WERI-Rb-1 (cell line): ENCODE results near the gene RIBC1.
"Not testable (repeated sequence)": the region's sequence is repeated elsewhere in the genome, so short reads cannot be mapped to it uniquely, and the experiment has no call there.

ENCODE experiments used
- DNase-seq: peaks from one replicate; pipeline ENCODE4 v3.0.0-alpha.2; 2020
- H3K27ac ChIP-seq: fragments of 250-450 bp; sonication (Bioruptor Pico); 2 replicates; pipeline ENCODE4 v1.5.1; 2020; ENCODE audit warnings: mild to moderate bottlenecking, moderate library complexity
- H3K27me3 ChIP-seq: fragments of 250-450 bp; sonication (Bioruptor Pico); 2 replicates; pipeline ENCODE4 v1.5.1; 2021; ENCODE audit warnings: mild to moderate bottlenecking, low read depth, moderate library complexity; ENCODE audit not compliant: insufficient read depth, severe bottlenecking
- H3K36me3 ChIP-seq: fragments of 250-450 bp; sonication (Bioruptor Pico); 2 replicates; pipeline ENCODE4 v1.5.1; 2020; ENCODE audit warnings: mild to moderate bottlenecking, moderate library complexity
- H3K4me3 ChIP-seq: 2 replicates; pipeline ENCODE4 v1.5.1; 2011; ENCODE audit warnings: low read depth, mild to moderate bottlenecking, control low read depth, low read length
- H3K9me3 ChIP-seq: fragments of 250-450 bp; sonication (Bioruptor Pico); 2 replicates; pipeline ENCODE4 v1.5.1; 2021; ENCODE audit warnings: mild to moderate bottlenecking, moderate library complexity; ENCODE audit not compliant: severe bottlenecking
- TF ChIP-seq, protein P1 (sequence below): IDR thresholded peaks from 2 replicates; pipeline ENCODE4 v1.5.1; 2011; ENCODE audit warnings: low read depth, mild to moderate bottlenecking, control low read depth, inconsistent platforms, low read length

RIBC1 gene

DNA sequence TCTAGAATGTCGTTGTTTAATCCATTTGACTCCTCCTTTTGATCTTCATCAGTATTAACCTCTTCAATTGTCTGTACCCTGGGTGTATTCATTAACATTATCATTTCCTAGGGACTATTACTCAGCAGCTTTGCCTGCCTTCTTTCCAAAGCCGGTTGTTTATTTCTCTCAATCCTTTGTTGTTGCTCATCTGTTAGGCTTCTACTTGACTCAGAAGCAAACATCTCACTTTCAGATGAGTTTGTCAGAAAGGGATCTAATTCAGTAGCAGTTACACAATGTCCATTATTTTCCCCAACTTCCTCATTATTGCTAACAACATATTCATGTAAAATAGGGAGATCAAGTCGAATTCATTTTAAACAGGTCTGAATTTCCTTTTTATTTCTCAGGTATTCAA is 33.6 kb downstream of the RIBC1 start:
- Histone ChIP-seq H3K27me3 (peaks cover 41% of the 10 kb centered on the region), H3K4me3 (no peak overlapping the region), H3K27ac (no peak overlapping the region), H3K36me3 (no peaks in the 10 kb centered on the region), H3K9me3 (no peaks in the 10 kb centered on the region)
- TF ChIP-seq, protein P1, sequence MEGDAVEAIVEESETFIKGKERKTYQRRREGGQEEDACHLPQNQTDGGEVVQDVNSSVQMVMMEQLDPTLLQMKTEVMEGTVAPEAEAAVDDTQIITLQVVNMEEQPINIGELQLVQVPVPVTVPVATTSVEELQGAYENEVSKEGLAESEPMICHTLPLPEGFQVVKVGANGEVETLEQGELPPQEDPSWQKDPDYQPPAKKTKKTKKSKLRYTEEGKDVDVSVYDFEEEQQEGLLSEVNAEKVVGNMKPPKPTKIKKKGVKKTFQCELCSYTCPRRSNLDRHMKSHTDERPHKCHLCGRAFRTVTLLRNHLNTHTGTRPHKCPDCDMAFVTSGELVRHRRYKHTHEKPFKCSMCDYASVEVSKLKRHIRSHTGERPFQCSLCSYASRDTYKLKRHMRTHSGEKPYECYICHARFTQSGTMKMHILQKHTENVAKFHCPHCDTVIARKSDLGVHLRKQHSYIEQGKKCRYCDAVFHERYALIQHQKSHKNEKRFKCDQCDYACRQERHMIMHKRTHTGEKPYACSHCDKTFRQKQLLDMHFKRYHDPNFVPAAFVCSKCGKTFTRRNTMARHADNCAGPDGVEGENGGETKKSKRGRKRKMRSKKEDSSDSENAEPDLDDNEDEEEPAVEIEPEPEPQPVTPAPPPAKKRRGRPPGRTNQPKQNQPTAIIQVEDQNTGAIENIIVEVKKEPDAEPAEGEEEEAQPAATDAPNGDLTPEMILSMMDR, result no peak
- DNase-seq, result no peak

DNA sequence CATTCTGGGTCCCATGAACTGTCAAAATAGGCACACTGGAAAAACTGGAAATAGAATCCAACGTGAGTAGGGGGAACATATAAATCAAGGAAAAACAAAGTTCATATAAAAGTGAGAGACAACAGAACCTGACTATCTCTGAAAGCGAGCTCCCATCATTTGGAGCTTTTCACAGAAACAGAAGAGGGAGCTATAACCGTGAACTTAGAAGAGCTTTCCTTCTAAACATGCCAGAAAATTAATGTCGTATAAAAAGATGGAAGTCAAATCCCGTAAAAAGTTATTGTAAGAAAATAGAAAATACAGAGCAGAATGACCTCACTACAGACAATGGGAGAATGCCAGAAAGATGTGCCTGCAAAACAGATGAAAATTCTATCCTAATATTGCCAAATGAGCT is 35.4 kb downstream of the RIBC1 start:
- TF ChIP-seq, protein P1, result 0 out of 2 replicates have a peak, but pooled peaks have one; percentile 2
- no peak overlapping the region for H3K27ac ChIP-seq
- no peak for DNase-seq
- H3K9me3 ChIP-seq, result no peaks in the 10 kb centered on the region
- H3K27me3 ChIP-seq, result peaks cover 50% of the 10 kb centered on the region
- H3K4me3 ChIP-seq, result no peak overlapping the region
- H3K36me3 ChIP-seq, result no peaks in the 10 kb centered on the region

DNA sequence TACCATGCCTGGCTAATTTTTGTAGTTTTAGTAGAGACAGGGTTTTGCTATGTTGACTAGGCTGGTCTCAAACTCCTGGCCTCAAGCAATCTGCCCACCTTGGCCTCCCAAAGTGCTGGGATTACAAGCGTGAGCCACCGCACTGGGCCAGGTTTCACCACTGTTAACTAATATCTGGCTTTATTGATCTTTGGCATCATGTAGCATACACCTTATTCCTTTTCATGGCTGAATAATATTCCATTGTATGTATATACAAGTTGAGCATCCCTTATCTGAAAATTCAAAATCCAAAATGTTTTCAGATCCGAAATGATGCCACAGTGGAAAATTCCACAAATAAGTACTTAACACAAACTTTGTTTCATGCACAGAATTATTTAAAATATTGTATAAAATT is 46.0 kb downstream of the RIBC1 start:
- not testable (repeated sequence) for H3K36me3 ChIP-seq, DNase-seq, H3K27ac ChIP-seq

DNA sequence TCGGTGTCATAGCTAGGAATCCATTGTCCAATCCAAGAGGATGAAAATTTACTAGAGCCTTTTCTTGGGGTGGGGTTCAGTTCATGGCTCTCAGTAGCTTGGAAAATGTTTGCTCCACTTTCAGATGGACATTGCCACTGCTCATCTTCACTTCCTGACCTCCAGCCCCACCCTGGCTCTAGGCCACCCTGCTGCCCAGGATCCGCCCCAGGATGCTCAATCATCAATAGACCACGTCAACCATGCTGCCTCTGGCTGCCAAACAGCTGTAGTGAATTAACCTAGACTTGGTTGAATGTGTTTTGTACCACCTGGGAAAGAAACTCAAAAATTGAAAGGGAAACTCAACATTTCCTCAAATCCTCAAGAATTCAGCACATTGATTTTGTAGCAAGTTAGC is 48.7 kb downstream of the RIBC1 start:
- Histone ChIP-seq H3K9me3 (no peaks in the 10 kb centered on the region), H3K36me3 (no peaks in the 10 kb centered on the region), H3K27ac (no peak overlapping the region), H3K27me3 (peaks cover 22% of the 10 kb centered on the region), H3K4me3 (no peak overlapping the region)
- DNase-seq, result no peak
- TF ChIP-seq, protein P1, result no peak

More for the DNA sequence above, 46.0 kb downstream of the RIBC1 start:
- peaks cover 16% of the 10 kb centered on the region for H3K27me3 ChIP-seq
- not testable (repeated sequence) for H3K9me3 ChIP-seq, H3K4me3 ChIP-seq

DNA sequence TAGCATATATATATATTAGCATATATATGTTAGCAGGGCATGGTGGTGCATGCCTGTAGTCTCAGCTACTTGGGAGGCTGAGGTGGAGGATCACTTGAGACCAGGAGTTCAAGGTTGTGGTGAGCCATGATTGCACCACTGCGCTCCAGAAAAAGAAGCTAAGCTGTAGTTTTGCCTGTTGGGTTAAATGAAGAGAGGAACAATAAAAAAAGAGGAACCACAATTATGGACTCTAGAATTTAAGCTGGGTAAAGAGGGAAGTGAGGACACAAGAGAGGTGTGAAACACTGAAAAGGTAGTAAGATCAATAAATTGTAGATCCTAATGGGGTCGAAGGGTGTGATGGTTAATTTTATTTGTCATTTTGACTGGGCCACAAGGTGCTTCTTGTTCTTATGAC is 52.0 kb downstream of the RIBC1 start:
- H3K36me3 ChIP-seq, result no peaks in the 10 kb centered on the region
- no peak overlapping the region for H3K27ac ChIP-seq
- TF ChIP-seq, protein P1, result no peak
- peaks cover 27% of the 10 kb centered on the region for H3K27me3 ChIP-seq
- no peak for DNase-seq
- H3K9me3 ChIP-seq, result no peaks in the 10 kb centered on the region
- no peak overlapping the region for H3K4me3 ChIP-seq

DNA sequence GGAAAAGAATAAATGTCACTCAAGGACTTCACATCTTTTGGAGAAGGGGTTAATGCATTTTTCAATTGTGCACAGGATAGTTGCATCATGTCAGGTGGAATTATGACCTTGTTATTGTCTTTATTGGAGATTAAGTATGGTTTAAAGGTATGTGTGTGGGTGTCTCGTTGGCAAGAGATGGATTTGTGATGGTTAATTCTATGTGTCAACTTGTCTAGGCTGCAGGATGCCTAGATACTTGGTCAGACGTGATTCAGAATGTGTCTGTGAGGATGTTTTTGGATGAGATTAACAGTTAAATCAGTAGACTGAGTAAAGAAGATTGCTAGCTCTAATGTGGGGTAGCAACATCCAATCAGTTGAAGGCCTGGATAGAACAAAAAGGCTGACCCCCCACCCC is 53.7 kb downstream of the RIBC1 start:
- Histone ChIP-seq H3K36me3 (no peaks in the 10 kb centered on the region), H3K27ac (no peak overlapping the region), H3K4me3 (no peak overlapping the region), H3K27me3 (peaks cover 19% of the 10 kb centered on the region), H3K9me3 (no peaks in the 10 kb centered on the region)
- DNase-seq, result no peak
- TF ChIP-seq, protein P1, result no peak
